ENCODE data around the gene SCMH1. TPM values are rescaled to one million over a fixed set of nuclear protein-coding genes. Genes with fewer than 3 reads are reported as not detected.

Gene SCMH1
- total RNA-seq, 1 experiment from 2014 or later = 19.4 TPM

- ATAC-seq (no peak), DNase-seq (ENCODE audit: low spot score) (no peak)
- H3K27ac Mint-ChIP-seq = no peak overlapping the region
- H3K27me3 Mint-ChIP-seq (ENCODE audit: low read depth) = no peaks in the 10 kb centered on the region
- H3K9me3 Mint-ChIP-seq = no peaks in the 10 kb centered on the region
- no peak for TF ChIP-seq JAZF1 (CRISPR knock-in tag; IDR thresholded peaks at IDR 0.05)
- TF ChIP-seq E2F4 (CRISPR knock-in tag; IDR thresholded peaks at IDR 0.05; ENCODE audit: borderline replicate concordance, low read depth) = no peak
- TF ChIP-seq ZSCAN18 (CRISPR knock-in tag; IDR thresholded peaks at IDR 0.05) = no peak
- TF ChIP-seq CBFB (CRISPR knock-in tag; IDR thresholded peaks at IDR 0.05; ENCODE audit: low read depth) = no peak
- no peak for TF ChIP-seq NR3C1 (CRISPR knock-in tag; conservative IDR thresholded peaks at IDR 0.05; ENCODE audit: low read depth)
- TF ChIP-seq ESRRA (CRISPR knock-in tag; IDR thresholded peaks at IDR 0.05; ENCODE audit: borderline replicate concordance) = no peak
- TF ChIP-seq ZNF416 (CRISPR knock-in tag; IDR thresholded peaks at IDR 0.05) = no peak
- no peak for TF ChIP-seq CREB1 (CRISPR knock-in tag; IDR thresholded peaks at IDR 0.05)
- TF ChIP-seq ZNF121 (CRISPR knock-in tag; IDR thresholded peaks at IDR 0.05) = no peak
- no peak for TF ChIP-seq E2F5 (CRISPR knock-in tag; IDR thresholded peaks at IDR 0.05)
- TF ChIP-seq MYBL2 (CRISPR knock-in tag; IDR thresholded peaks at IDR 0.05) = no peak
- no peak for TF ChIP-seq RELA (CRISPR knock-in tag; IDR thresholded peaks at IDR 0.05; ENCODE audit: borderline replicate concordance)
- no peak for TF ChIP-seq GTF2I (CRISPR knock-in tag; conservative IDR thresholded peaks at IDR 0.05)
- H3K4me3 Mint-ChIP-seq = no peak overlapping the region
- ChIA-PET POLR2A (no interaction called here), CTCF (no interaction called here)
- peaks cover 96% of the 10 kb centered on the region for H3K36me3 Mint-ChIP-seq
- H3K4me1 Mint-ChIP-seq = no peaks in the 10 kb centered on the region
Measured at GRCh38 chr1:40987439-40988276, 254.4 kb downstream of the SCMH1 start.

- ChIA-PET POLR2A (no interaction called here), CTCF (no interaction called here)
- Mint-ChIP-seq H3K4me1 (peaks cover 4% of the 10 kb centered on the region), H3K9me3 (no peaks in the 10 kb centered on the region), H3K27ac (peak overlapping the region; percentile 35; the same call in 1 of the 2 replicates), H3K4me3 (no peak overlapping the region), H3K27me3 (ENCODE audit: low read depth) (no peaks in the 10 kb centered on the region), H3K36me3 (peaks cover 89% of the 10 kb centered on the region)
- ATAC-seq (no peak), DNase-seq (ENCODE audit: low spot score) (no peak)
- TF ChIP-seq NFATC4 (CRISPR knock-in tag; IDR thresholded peaks at IDR 0.05) (no peak), ZBTB43 (CRISPR knock-in tag; IDR thresholded peaks at IDR 0.05) (no peak), ZNF532 (CRISPR knock-in tag; IDR thresholded peaks at IDR 0.05; ENCODE audit: borderline replicate concordance) (no peak)
Measured at GRCh38 chr1:40986956-40987355, 255.2 kb downstream of the SCMH1 start.
